ENCODE data around the gene PRC1.

- TF ChIP-seq POLR2A (IDR thresholded peaks at IDR 0.05) (no peak), CTCF (IDR thresholded peaks at IDR 0.05) (no peak)
These were observed 57.5 kb downstream of the PRC1 start for GRCh38 chr15:90936823-90937222.

Measured in prostate gland (tissue), 2 donors.